T-helper 22 cell (primary cell): Measurements from ENCODE around the gene SEC14L5.

Experiments
- DNase-seq: peaks from one replicate; pipeline ENCODE4 v3.0.0-alpha.2; 2020; ENCODE audit warnings: low read depth

Gene SEC14L5

GRCh38 chr16:4984174-4984990 is 26.3 kb downstream of the SEC14L5 start:
- no peak for DNase-seq

DNA sequence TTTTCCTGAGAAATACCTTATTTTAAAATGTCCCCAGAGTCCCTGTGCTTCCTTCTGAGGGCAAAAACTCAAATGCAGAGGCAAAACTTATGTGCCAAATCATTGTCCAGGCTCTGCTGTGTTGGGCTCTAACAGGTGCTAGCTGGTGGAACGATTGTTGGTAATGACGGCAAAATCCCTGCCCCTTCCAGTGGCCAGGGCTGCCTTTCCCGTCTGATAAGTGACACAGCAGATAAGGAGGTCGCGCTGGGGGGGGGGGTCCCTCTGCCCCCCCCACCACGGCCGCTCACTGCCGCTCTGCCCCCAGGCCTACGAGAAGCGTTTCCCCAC is 29.1 kb downstream of the SEC14L5 start:
- DNase-seq = no peak

GRCh38 chr16:4987580-4988374 is 29.6 kb downstream of the SEC14L5 start:
- DNase-seq = no peak

GRCh38 chr16:4988647-4989046 is 30.5 kb downstream of the SEC14L5 start:
- no peak for DNase-seq

- DNase-seq = no peak
Measured at GRCh38 chr16:4989391-4990006, 31.4 kb downstream of the SEC14L5 start.

GRCh38 chr16:4990415-4990814 is 32.3 kb downstream of the SEC14L5 start:
- no peak for DNase-seq

GRCh38 chr16:4991754-4992153 is 33.6 kb downstream of the SEC14L5 start:
- no peak for DNase-seq

DNA sequence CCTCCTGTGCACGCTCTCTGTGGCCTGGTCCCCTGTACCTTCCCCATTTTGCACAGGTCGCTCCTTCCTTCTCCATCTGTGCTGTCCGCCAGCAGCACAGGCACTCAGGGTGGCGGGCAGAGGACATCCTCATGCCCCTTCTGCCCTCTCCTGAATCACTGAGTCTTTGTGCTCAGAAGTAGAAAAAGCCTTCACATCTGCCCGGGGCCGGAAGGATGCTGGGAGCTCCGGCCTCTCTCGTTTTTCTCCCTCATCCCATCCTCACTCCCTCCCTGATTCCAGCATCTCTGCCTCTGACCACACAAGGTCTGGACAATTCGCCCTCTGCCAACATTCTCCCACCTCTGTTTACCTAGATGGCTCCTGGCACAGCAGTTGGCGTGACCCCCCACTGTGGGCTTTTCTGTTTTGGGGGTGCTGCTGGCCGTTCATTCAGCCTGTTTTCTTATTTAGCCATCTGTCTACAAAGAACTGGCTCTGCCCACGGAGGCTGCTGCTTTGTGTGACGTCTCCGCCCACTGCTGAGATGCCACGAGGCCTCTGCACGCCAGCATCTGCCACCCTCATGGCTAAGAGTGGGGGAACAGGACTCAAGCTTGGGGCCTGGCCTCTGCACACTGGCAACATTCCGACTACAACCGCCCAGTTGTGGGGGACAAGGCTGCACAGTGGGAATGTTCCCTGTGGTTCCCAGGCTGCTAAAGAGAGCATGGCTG is 36.7 kb downstream of the SEC14L5 start:
- no peak for DNase-seq

DNA sequence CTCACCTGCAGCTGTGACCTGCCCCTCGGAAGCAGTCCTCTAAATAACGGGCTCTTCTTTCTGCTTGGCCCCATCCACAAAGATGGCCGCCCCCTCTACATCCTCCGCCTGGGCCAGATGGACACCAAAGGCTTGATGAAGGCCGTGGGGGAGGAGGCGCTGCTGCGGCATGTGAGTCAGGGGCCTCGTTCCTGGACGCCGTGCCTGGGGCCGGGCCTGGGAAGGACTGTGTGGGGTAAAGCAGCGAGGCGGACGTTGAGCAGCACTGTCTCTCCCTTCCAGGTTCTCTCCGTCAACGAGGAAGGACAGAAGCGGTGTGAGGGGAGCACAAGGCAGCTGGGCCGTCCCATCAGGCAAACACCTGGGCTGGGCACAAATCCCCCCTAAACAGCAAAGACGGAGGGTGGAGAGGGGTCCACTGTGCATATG is 42.5 kb downstream of the SEC14L5 start:
- no peak for DNase-seq

- no peak for DNase-seq
Measured at GRCh38 chr16:5001571-5001970, 43.4 kb downstream of the SEC14L5 start.

DNA sequence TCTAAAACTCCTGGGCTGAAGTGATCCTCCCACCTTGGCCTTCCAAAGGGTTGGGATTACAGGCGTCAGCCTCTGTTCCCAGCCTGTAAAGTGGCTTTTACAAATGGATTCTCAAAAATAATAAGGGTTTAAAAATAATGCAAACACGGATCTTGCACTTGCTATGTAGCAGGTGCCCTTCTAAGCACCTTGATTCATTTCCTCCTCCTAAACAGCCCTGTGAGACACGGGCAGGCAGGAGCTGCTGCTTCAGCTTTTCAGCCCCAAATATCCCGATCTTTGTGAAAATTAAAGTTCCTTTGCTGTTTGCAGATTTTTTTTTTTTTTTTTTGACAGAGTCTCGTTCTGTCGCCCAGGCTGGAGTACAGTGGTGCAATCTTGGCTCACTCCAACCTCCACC is 43.9 kb downstream of the SEC14L5 start:
- DNase-seq = no peak

DNA sequence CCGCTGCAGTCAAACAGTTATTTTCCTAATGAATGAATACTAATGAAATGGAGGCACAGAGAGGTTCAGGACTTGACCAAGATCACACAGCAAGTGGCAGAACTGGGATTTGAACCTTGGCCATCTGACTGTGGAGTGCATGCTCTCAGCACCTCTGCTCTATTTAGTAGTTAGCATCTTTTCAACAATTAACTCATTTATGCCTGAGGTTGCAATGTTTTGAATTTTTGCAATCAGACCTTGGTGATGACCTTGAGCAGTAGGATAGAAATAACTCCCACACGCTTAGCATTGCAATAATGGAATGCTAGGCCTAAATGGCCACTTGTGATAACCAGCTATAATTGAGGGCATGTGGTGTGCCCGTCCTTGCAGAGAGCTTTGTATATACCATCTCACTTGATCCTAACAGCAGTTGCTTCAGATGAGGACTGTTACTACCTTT is 44.6 kb downstream of the SEC14L5 start:
- DNase-seq = no peak

- no peak for DNase-seq
Measured at GRCh38 chr16:5003211-5003610, 45.1 kb downstream of the SEC14L5 start.

DNA sequence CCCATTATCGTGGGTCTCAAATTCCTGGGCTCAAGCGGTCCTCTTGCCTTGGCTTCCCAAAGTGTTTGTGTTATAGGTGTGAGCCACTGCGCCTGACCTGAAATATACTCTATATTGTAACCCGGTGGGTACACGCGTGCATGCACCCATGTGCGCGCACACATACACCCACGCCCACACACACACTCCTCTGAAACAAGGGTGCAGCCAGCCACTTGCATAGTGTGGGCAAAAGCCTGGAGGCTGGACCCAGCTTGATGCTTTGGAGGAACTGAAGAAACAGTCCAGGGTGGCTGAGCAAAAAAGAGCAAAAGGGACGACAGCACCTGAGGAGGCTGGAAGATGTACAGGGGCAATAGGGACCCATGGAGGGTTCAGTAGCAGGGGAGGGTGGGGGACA is 45.7 kb downstream of the SEC14L5 start:
- no peak for DNase-seq

GRCh38 chr16:5004311-5004710 is 46.2 kb downstream of the SEC14L5 start:
- DNase-seq = no peak

DNA sequence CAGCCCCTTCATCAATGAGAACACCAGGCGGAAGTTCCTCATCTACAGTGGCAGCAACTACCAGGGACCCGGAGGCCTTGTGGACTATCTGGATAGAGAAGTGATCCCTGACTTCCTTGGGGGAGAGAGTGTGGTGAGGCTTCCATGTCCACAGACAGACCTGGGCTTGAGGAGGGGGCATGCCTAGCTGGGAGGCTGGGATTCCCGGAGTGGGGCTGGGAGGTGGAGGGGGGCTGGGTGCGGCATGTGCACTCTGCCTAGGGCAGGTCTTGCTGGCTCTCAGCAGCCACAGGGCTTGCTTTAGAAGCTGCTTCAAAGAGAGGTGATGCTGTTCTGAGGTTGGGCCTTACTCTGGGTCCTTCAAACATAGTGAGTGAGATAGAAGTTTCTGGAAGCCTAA is 47.8 kb downstream of the SEC14L5 start:
- DNase-seq = no peak

- no peak for DNase-seq
Measured at GRCh38 chr16:5006348-5007193, 48.4 kb downstream of the SEC14L5 start.

- no peak for DNase-seq
Measured at GRCh38 chr16:5007256-5007655, 49.1 kb downstream of the SEC14L5 start.

- no peak for DNase-seq
Measured at GRCh38 chr16:5008311-5008731, 50.2 kb downstream of the SEC14L5 start.

DNA sequence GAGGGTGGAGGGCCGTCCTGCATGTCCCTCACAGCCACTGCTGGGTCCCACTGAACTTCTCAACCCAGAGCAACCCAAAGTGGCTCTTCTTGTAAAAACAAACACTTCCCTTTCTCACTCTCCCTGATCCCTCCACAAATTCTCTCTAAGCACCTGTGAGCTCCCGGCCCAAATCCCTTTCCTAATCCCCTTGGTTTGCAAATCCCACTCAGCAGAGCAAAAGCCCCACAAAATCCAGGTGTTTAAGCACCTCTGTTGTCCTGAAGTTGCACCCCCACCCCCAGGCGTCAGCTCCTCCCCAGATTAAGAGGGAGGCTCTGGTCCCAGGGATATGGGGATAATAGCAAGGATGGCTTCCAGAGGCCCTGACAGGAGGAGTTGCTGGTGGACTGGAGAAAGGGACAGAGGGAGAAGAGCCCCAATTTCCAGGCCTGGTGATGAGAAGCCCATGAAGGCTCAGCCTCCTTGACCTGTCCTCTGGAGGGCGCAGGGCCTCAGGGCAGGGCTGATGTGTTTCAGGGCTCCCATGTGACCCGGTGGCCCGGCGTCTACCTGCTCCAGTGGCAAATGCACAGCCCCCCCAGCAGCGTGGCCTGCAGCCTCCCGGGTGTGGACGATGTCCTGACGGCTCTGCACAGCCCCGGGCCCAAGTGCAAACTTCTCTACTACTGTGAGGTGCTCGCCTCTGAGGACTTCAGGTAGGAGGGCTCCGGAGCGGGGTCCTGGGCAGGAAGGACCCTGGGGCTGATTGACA is 52.6 kb downstream of the SEC14L5 start:
- no peak for DNase-seq

DNA sequence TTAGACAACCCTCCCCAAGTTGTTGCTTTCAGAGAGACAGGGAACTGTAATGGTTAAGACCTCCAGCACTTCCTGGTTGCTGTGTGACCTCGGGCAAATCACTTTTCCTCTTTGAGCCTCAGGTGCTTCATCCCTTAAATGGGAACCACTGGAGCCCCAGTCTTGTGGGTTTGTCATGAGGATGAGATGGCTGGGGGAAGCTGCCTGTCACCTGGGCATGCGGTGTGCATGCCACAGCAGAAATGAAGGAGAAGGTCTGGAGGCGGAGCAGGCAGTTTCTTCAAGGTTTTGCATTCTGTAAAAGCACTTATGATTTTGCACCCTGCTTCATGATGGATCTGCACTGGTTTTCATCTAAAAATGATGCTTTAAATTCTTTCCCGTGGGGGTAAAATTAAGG is 53.5 kb downstream of the SEC14L5 start:
- DNase-seq = no peak
